Right forelimb (tissue), 1 donor: ENCODE results near the gene HTT.

Source experiments
- DNase-seq: peaks from one replicate; pipeline ENCODE4 v3.0.0-alpha.2; 2018

Gene HTT

GRCh38 chr4:3177426-3177825 lies 102.9 kb downstream of the HTT start:
- DNase-seq = no peak

GRCh38 chr4:3177905-3178304 lies 103.4 kb downstream of the HTT start:
- no peak for DNase-seq

- DNase-seq = no peak
Measured at GRCh38 chr4:3178351-3178750, 103.9 kb downstream of the HTT start.

GRCh38 chr4:3179126-3179706 lies 104.7 kb downstream of the HTT start:
- DNase-seq = no peak

GRCh38 chr4:3183008-3183407 lies 108.5 kb downstream of the HTT start:
- no peak for DNase-seq

- no peak for DNase-seq
Measured at GRCh38 chr4:3184725-3185124, 110.2 kb downstream of the HTT start.

GRCh38 chr4:3186609-3187008 lies 112.1 kb downstream of the HTT start:
- DNase-seq = no peak

GRCh38 chr4:3188118-3188517 lies 113.6 kb downstream of the HTT start:
- no peak for DNase-seq

GRCh38 chr4:3189459-3189858 lies 115.0 kb downstream of the HTT start:
- no peak for DNase-seq

- no peak for DNase-seq
Measured at GRCh38 chr4:3190549-3190948, 116.1 kb downstream of the HTT start.

- DNase-seq = no peak
Measured at GRCh38 chr4:3192188-3192587, 117.7 kb downstream of the HTT start.

GRCh38 chr4:3192827-3193226 lies 118.3 kb downstream of the HTT start:
- DNase-seq = no peak

- DNase-seq = no peak
Measured at GRCh38 chr4:3193531-3194203, 119.2 kb downstream of the HTT start.

- no peak for DNase-seq
Measured at GRCh38 chr4:3196670-3197359, 122.3 kb downstream of the HTT start.

- no peak for DNase-seq
Measured at GRCh38 chr4:3197366-3198105, 123.1 kb downstream of the HTT start.

- DNase-seq = no peak
Measured at GRCh38 chr4:3198906-3199305, 124.4 kb downstream of the HTT start.

GRCh38 chr4:3199653-3200422 lies 125.4 kb downstream of the HTT start:
- no peak for DNase-seq

GRCh38 chr4:3200423-3201090 lies 126.1 kb downstream of the HTT start:
- DNase-seq = no peak

- DNase-seq = no peak
Measured at GRCh38 chr4:3201718-3202702, 127.5 kb downstream of the HTT start.

GRCh38 chr4:3202836-3203820 lies 128.6 kb downstream of the HTT start:
- DNase-seq = no peak
